Non-pigmented ciliary epithelial cell (primary cell): ENCODE results near the gene ETV4.
A peak's percentile ranks its signal among the peaks of the same experiment; 100 is the strongest.

Source experiments
- DNase-seq: peaks from one replicate; pipeline ENCODE4 v3.0.0-alpha.2; 2010; ENCODE audit warnings: low read depth

The ETV4 gene

DNA sequence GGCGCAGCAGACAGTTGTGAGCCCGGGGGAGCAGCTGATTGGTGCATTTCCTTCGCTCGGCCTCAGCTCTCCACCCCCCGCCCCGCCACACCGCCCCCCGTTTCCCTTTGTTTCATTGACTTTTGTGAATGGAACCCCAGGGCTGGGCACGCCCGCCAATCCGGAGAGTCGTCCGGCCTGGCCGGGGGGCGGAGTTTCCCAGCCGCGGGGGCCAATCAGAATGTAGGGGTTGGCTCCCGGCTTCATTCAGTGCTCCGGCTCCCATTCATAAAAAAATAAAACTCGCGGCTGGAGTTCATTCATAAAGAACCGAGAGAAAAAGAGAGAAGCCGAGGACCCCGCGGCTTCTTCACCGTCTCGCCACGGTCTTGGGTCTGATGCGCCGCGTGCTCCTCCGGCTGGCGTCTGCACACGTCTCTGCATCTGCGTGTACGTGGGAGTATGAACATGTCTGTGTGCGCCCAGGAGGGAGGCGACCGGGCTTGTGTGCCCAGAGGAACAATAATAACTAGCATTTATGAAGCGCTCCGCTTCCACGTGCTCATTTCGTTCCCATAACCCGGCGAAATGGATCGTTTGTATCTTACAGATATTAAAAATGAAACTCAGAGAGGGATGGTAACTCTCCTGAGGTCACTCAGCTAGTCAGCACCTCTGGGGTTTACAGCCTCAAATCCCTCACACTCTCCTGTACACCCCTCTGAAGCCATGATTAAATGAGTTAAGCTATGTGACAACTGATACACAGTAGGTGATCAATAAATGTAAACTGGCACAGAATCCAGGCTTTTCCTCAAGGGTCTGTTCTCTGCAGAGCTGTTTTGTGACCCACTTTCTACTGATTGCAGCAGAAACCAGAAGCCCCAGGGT, at the start of gene ETV4:
Gene ETV4, minus strand, starts transcription at position 22 of the 870 bp plus-strand sequence. CDS start 723 bp downstream, outside the sequence.
- DNase-seq, result peak; percentile 64

GRCh38 chr17:43595466-43595865, 49.3 kb upstream of the ETV4 start:
- no peak for DNase-seq

GRCh38 chr17:43591779-43592562, 45.8 kb upstream of the ETV4 start:
- DNase-seq, result no peak

DNA sequence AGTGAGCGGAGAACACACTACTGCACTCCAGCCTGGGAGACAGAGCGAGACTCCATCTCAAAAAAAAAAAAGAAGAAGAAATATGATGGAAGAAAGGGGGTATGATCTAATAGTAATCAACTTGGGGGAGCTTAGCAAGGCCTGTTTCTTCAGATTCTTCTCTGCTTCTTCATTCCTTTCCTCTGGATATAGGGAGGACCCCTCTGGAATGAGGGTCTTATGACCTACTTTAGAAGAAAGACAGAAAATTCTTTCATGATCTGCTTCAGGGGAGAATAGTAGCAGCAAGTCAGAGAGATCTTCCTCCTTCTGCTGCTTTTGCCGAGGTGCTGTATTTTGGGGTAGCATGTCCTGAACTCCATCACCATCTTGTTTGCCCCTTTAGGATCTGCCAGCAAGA, 44.9 kb upstream of the ETV4 start:
- DNase-seq, result no peak

DNA sequence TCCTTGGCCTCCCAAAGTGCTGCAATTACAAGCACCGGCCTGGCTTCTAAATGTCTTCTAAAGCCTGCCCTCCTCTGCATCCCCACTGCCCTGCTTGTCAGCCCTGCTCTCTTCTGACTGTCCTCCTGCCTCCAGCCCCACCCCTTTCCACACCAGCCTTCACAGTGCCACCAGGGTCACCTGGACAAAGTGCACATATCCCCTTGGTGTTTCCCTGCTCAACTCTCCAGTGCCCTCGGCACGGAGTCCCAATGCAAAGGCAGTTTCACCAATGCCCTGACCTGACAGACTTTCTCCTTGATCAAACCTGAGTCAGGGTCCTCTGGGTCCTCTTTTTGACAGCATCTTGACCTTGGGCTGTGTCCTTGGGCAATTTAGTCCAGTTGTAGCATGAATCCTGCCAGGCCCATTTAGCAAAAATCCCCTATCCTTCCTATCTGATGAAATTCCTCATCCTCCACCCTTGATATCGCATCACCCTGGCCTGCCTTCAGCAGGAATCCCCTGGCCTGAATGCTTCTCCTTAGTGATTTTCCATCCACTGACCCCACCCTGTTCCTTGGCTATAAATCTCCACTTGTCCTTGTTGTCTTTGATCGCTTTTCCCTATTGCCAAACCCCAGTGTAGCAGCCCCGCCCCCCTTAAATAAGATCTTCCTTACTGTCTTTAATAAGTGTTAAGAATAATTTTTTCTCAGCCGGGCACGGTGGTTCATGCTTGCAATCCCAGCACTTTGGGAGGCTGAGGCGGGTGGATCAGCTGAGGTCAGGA, 42.7 kb upstream of the ETV4 start:
- DNase-seq, result no peak

GRCh38 chr17:43588121-43588520, 42.0 kb upstream of the ETV4 start:
- no peak for DNase-seq

- no peak for DNase-seq
These were observed 41.5 kb upstream of the ETV4 start for GRCh38 chr17:43587647-43588046.

DNA sequence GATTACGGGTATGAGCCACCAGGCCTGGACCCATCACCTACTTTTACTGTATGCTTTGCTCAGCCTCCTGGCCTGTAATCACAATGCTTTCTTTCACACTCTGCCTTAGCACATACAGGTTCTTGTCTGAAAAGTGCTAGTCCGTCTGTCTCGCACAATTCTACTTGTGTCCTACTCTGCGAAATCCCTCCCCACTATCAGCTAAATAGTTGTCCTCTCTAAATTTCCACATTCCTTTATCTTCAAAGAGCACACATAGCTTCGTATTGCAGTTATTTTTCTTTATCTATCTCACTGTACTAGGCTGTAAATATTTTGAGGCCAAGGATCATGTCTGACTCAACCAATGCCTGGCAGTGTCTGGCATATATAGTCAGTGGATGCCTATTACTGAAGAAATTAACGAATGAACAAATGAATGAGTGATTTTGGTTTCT, 38.5 kb upstream of the ETV4 start:
- DNase-seq, result no peak

DNA sequence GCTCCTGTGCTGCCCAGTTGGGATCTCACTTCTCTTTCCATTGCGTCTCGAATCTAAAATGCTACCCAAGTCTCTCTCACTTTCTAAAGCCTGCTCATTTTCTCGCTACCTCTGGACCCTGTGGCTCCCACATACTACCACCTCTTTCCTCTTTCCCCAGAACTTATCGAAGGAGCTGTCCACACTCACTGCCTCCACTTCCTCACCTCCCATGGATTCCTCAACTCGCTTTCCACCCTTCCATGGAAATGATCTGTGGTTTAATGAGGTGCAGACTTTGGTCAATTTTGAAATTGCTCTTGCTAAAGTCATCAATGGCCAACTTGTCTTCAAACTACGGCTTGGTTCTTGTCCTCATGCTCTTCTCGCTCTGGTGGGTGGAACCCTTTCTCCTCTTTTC, 37.2 kb upstream of the ETV4 start:
- no peak for DNase-seq

DNA sequence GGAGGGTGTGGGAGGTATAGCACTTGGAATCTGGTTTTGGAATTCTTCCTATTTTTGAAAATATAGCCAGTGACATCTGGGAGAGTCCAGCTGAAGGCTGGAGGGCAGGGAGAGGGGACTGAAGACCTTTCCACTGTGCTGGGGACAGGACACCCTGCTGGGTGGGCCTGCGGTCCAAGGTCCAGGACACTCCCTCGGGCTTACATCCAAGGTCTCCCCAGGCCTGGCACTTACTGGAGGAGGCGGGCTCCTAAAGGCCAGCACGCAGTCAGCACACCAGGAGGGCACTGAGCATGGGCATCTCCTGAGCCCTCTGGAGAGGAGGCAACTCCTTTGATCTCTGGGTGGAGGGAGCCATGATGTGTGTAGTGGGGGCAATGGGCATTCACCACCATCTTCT, 35.5 kb upstream of the ETV4 start:
- DNase-seq, result no peak

DNA sequence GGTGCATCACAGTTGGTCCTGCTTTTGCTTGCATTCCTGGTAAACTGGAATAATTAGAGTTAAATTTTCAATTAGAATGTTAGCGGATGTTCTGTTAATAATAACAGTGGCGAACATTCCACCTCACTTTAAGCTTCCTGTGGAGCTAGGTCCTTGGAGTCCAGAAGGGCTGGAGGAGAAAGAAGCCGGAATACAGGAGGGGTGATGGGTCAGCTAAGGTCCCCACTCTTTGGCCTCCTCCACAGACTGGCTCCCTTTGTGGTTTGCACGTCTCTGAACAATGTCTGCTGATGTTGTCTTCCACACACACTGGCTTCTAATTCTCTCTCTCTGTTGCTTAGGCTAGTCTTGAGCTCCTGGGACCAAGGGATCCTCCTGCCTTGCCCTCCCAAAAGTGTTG, 35.0 kb upstream of the ETV4 start:
- no peak for DNase-seq

DNA sequence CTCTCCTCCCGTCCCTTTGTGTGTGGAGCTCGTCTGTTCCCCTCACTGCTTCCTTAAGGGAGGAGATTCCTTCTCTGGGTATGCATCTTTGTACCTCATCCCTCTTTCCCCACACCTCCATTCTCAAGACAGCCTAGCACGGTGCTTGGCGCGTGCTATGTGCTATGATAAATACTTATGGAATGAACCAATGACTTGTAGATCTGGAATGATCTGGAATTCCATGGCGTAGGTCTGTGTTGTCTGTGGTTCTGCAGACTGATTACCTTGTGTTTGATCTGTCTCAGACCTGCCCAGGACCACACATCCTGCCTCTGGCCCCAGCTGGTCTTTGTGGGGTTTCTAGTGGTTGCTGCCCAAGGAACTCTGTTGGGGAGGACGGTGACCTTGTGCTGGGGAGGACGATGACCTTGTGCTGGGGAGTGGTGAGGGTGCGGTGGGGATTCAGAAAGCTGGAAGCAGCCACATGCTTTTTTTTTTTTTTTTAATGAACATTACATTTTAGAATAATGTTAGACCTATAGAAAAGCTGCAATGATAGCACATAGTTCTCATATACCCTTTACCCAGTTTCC, 33.5 kb upstream of the ETV4 start:
- peak; percentile 75 for DNase-seq

- no peak for DNase-seq
These were observed 32.8 kb upstream of the ETV4 start for GRCh38 chr17:43578699-43579565.

DNA sequence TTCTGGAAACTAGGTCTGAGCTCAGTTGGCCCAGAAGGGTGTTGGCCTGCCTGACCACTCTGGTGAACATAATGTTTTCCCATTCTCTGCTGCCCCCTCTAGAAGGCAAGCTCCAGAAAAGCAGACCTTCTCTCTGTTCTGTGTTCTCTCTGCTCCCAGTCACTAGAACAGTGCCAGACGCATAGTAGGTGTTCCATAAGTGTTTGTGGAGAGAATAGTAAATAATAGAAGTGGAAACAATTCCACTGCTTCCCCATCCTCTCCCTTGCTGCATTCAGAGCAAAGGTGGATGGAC, 32.2 kb upstream of the ETV4 start:
- DNase-seq, result no peak

- no peak for DNase-seq
These were observed 31.7 kb upstream of the ETV4 start for GRCh38 chr17:43577664-43578403.

DNA sequence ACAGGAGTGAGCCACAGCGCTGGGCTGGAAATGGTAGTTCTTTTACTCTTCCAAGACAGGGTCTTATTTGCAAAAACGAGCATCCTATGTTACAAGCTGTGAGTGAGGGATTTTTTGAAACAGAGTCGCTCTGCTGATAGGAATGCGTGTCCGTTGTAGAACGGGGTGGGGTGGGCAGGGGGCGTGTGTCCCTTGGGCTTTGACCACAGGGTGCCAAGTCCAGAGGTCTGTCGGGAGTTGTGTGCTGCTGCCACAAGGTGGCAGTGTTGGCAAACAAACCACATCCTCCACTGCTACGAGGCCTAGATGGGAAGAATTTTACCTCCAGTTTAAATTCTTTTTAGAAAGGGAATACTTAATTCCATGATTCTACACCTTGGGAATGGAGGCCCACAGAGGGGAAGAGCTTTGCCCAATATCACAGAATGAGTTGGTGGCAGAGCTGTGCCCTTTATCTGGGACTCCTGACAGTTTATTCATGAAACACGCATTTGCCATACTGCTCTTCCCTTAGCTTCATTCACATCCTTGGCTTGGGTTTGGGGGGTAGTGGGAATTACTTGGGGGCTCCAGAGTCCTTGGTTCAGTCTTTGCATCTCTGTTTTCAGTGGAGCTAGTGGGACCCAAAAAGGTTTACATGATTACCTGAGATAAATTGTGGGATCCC, 30.6 kb upstream of the ETV4 start:
- DNase-seq, result no peak

- DNase-seq, result no peak
These were observed 28.9 kb upstream of the ETV4 start for GRCh38 chr17:43574896-43575525.

DNA sequence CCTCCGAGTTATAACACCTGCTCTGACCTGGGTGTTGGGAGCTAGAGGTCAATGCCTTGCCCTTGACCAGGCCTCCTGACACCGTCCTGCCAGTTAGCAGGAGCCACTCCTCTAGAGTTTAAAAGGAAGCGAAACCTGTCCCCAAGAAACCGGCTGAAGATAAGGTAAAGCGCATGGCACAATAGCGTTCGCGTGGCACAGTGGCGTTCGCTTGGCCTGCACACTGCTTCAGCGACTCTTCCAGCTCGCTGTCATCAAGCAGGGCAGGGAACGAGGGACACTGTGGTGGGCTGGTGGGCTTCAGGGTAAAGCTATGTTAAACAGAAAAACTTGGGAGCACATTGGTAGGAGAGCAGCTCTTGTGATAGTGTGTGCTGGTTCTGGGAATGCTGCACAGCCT, 28.2 kb upstream of the ETV4 start:
- DNase-seq, result no peak

- DNase-seq, result no peak
These were observed 27.6 kb upstream of the ETV4 start for GRCh38 chr17:43573579-43574321.
